ENCODE measurements around the gene DYNC1H1.

- TF ChIP-seq CTCF (conservative IDR thresholded peaks at IDR 0.05; ENCODE audit: low read depth in 2 of 2) (no peak), EZH2 (IDR thresholded peaks at IDR 0.05; ENCODE audit: low read depth, unreplicated experiment) (no peak), POLR2AphosphoS5 (IDR thresholded peaks at IDR 0.05; ENCODE audit: low read depth) (peak; percentile 74), ZNF462 (CRISPR knock-in tag; IDR thresholded peaks at IDR 0.05) (no peak), CREB1 (CRISPR knock-in tag; IDR thresholded peaks at IDR 0.05; ENCODE audit: low read depth) (no peak), ZNF331 (CRISPR knock-in tag; IDR thresholded peaks at IDR 0.05; ENCODE audit: low read depth) (no peak), ETS1 (IDR thresholded peaks at IDR 0.05) (no peak; the same call in 1 of the 2 replicates), STAT1 (IDR thresholded peaks at IDR 0.05; ENCODE audit: unreplicated experiment) (no peak), REST (IDR thresholded peaks at IDR 0.05; ENCODE audit: unreplicated experiment) (no peak), JUNB (IDR thresholded peaks at IDR 0.05; ENCODE audit: unreplicated experiment) (no peak), NANOG (IDR thresholded peaks at IDR 0.05; ENCODE audit: borderline replicate concordance) (no peak), EZH2phosphoT487 (IDR thresholded peaks at IDR 0.05; ENCODE audit: unreplicated experiment) (no peak)
Measured at GRCh38 chr14:102088012-102088792, 123.8 kb downstream of the DYNC1H1 start.
